Mesothelial cell of epicardium (in vitro differentiated cells): ENCODE results near the gene PTCD2. TPM values are rescaled to one million over a fixed set of nuclear protein-coding genes. Genes with fewer than 3 reads are reported as not detected.
"Not testable (repeated sequence)": the region's sequence is repeated elsewhere in the genome, so short reads cannot be mapped to it uniquely, and the experiment has no call there.

Source experiments
- DNase-seq, 2 experiments: peaks; one replicate each; pipeline ENCODE4 v3.0.0; 2021; ENCODE audit warnings: low spot score in 2 of 2; ENCODE audit not compliant: unreplicated experiment in 2 of 2
- H3K27ac Mint-ChIP-seq: 2 replicates; pipeline ENCODE4 v1.8.0; 2021; ENCODE audit warnings: mixed read lengths
- H3K27me3 Mint-ChIP-seq: 2 replicates; pipeline ENCODE4 v1.8.0; 2021; ENCODE audit warnings: low read depth, mixed read lengths
- H3K36me3 Mint-ChIP-seq: 2 replicates; pipeline ENCODE4 v1.8.0; 2021; ENCODE audit warnings: mixed read lengths
- H3K4me1 Mint-ChIP-seq: 2 replicates; pipeline ENCODE4 v1.8.0; 2021; ENCODE audit warnings: mixed read lengths
- H3K4me3 Mint-ChIP-seq: 2 replicates; pipeline ENCODE4 v1.8.0; 2021; ENCODE audit warnings: mild to moderate bottlenecking, moderate library complexity, mixed read lengths
- H3K9me3 Mint-ChIP-seq: 2 replicates; pipeline ENCODE4 v1.8.0; 2021; ENCODE audit warnings: mixed read lengths
- total RNA-seq: library from RNA; stranded (reverse); gene quantifications from 3 replicates; pipeline ENCODE4 v1.2.1, GENCODE V29; 2021
- TF ChIP-seq, protein P1 (sequence below): fragments of 200-600 bp; sonication (generic); IDR thresholded peaks from one replicate; pipeline ENCODE4 v1.5.0; 2021; ENCODE audit warnings: antibody characterized with exemption; ENCODE audit not compliant: unreplicated experiment

Gene PTCD2
- total RNA-seq, 1 donor from 2014 or later, result 12.2 TPM

DNA sequence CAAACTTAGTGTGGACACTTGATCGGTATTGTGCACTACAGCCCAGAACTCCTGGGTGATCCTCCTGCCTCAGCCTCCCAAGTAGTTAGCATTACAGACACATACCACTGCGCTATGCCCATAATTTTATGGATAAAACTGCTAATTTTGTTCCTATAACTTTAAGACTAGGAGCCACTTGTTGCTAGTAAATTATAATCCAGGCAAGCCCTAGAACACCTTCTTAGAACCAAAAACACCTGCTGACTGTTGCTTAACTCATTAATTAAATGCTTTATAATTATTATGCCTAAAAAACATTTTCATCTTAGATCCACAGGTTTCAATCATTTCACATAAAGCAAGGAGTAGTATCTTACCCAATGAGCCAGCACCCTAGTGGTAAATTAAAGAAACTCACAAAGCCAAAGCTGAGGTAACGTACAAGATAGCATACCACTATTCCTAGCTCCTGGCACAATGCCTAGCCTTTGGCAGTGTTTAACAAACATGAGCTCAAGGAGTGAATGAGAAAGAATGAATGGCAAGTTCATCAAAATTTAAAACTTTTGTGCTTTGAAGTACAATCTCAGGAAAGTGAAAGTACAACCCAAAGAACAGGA is 5.5 kb upstream of the PTCD2 start:
- TF ChIP-seq, protein P1, sequence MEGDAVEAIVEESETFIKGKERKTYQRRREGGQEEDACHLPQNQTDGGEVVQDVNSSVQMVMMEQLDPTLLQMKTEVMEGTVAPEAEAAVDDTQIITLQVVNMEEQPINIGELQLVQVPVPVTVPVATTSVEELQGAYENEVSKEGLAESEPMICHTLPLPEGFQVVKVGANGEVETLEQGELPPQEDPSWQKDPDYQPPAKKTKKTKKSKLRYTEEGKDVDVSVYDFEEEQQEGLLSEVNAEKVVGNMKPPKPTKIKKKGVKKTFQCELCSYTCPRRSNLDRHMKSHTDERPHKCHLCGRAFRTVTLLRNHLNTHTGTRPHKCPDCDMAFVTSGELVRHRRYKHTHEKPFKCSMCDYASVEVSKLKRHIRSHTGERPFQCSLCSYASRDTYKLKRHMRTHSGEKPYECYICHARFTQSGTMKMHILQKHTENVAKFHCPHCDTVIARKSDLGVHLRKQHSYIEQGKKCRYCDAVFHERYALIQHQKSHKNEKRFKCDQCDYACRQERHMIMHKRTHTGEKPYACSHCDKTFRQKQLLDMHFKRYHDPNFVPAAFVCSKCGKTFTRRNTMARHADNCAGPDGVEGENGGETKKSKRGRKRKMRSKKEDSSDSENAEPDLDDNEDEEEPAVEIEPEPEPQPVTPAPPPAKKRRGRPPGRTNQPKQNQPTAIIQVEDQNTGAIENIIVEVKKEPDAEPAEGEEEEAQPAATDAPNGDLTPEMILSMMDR, result no peak
- Mint-ChIP-seq H3K4me3 (no peak overlapping the region), H3K27ac (no peak overlapping the region), H3K36me3 (peaks cover 29% of the 10 kb centered on the region), H3K9me3 (no peaks in the 10 kb centered on the region), H3K4me1 (peaks cover 9% of the 10 kb centered on the region), H3K27me3 (no peaks in the 10 kb centered on the region)
- DNase-seq, result no peak

DNA sequence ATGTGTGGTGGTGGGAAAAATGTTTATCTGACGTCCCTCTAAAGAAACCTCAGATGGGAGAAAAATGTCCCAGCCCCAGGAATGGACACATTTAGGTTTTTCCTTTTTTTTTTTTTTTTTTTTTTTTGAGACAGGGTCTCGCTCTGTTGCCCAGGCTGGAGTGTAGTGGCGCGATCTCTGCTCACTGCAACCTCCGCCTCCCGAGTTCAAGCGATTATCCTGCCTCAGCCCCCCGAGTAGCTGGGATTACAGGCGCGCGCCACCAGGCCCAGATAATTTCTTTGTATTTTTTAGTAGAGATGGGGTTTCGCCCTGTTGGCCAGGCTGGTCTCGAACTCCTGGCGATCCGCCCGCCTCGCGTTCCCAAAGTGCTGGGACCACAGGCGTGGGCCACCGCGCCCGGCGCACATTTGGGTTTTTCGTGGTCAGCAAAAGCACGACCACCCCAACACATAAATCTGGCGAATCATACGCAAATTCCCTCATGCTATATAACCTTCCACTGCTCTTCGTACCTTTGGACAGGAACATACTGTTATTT is 668 bp upstream of the PTCD2 start:
- H3K27me3 Mint-ChIP-seq, H3K9me3 Mint-ChIP-seq: not testable (repeated sequence)
- DNase-seq, result peak in 1 of 2 experiments; percentile 47
- Mint-ChIP-seq H3K4me1 (peaks cover 21% of the 10 kb centered on the region), H3K36me3 (peaks cover 12% of the 10 kb centered on the region), H3K4me3 (peak overlapping the region; percentile 93), H3K27ac (peak overlapping the region; percentile 94)

DNA sequence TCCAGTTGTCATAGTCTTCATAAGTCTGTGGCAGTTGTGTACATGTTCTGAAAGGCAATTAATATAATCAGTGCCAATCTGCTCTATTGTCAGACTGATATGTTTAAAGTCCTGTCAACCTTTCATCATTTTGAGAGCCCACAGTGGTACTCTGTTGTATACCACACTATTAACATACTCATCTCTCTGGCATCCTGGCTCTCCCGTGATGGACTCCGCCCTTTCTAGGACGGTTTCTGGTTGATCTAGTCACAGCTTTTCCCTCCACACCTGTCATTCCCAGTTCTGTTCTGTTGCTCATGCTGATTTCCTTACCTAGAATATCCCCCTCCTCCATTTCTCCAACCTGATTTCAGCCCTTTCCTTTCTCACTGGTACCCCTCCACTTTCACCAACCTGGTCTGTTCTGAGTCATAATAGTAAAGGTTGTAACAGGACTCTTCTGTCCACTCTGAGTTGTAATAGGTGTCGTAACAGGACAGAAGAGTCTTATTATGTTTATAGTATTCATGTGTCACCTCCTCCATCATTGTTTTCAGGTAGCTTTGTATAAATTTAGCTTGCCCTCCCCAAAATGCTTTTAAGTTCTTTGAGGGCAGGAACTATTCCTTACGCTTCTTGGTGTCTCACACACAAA is 4.1 kb downstream of the PTCD2 start:
- DNase-seq, result no peak
- Mint-ChIP-seq H3K4me3 (no peak overlapping the region), H3K4me1 (peaks cover 12% of the 10 kb centered on the region), H3K27ac (no peak overlapping the region), H3K9me3 (no peaks in the 10 kb centered on the region), H3K27me3 (no peaks in the 10 kb centered on the region), H3K36me3 (peaks cover 22% of the 10 kb centered on the region)
- TF ChIP-seq, protein P1, result no peak

DNA sequence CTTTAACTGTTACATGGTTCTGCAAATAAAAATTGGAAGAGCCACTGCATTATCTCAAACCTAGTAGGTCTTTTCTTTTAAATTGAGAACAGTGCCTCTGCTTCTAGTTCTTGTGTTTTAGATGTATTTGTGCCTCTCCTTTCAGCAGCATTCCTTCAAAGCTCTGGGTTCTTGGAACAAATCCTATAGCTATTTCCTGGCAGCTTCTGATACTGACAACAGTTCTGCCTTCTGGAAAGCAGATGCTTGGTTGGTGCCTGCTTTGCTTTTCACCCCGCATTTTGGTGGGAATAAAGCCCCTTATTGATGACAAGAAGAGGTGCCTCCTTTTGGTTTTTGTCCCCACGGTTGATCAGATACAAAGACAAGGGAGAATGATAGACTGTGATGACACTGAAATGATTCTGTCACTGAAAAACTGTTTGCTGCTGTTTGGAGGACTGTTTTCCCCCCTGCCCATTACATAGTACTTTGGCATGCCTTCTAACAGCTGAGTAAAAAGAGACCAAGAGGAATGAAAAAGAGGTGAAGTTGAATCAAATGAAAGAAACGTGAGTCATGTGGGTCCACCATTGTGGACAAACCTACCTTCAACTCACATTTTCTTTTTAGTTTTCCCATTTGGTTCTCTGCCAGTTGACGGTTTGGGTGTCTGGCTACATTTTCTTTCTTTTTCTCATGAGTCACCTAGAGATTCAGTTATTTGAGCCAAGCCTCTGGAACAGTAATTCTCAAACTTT is 5.6 kb downstream of the PTCD2 start:
- Mint-ChIP-seq H3K4me1 (peaks cover 9% of the 10 kb centered on the region), H3K36me3 (peaks cover 31% of the 10 kb centered on the region), H3K27ac (no peak overlapping the region), H3K27me3 (no peaks in the 10 kb centered on the region), H3K9me3 (no peaks in the 10 kb centered on the region), H3K4me3 (no peak overlapping the region)
- TF ChIP-seq, protein P1, result no peak
- DNase-seq, result no peak

DNA sequence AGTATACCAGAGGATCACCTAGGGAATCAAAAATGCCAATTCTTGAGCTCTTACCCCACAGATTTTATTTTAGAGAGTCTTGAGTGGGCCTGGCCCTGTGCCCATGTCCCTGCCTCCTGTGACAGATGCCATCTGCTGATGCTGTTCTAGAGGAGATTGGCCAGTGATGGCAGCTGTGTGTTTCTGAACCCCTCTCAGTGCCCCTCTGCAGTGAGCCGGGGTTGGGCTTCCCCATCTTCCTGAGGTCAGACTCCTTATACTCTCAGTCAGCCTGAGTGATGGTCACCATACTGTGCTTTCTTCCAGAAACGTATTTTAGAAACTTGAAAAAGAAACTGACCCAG is 6.1 kb downstream of the PTCD2 start:
- H3K9me3 Mint-ChIP-seq, result no peaks in the 10 kb centered on the region
- TF ChIP-seq, protein P1, result no peak
- no peaks in the 10 kb centered on the region for H3K27me3 Mint-ChIP-seq
- DNase-seq, result no peak
- peaks cover 37% of the 10 kb centered on the region for H3K36me3 Mint-ChIP-seq
- no peak overlapping the region for H3K27ac Mint-ChIP-seq
- H3K4me1 Mint-ChIP-seq, result peaks cover 3% of the 10 kb centered on the region
- no peak overlapping the region for H3K4me3 Mint-ChIP-seq

DNA sequence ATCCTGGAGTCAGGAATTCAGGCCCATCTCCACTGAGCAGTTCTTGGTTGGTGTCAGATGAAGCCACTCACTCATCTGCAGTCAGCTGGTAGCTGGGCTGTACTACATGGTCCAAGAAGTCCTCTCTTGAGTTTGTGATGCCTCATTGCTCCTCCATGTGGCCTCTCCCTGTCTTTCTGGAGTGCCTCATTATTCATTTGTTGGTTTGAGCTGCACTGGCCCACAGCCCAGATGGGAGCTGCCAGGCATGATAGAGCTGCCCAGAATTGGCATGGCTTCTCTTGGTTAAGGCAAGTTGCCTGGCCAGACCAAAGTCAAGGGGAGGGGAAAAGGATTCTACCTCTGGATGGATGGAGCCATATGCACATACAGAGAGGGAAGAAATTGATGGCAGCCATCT is 8.0 kb downstream of the PTCD2 start:
- no peak overlapping the region for H3K27ac Mint-ChIP-seq
- DNase-seq, result no peak
- TF ChIP-seq, protein P1, result no peak
- H3K4me1 Mint-ChIP-seq, result no peaks in the 10 kb centered on the region
- H3K4me3 Mint-ChIP-seq, result no peak overlapping the region
- no peaks in the 10 kb centered on the region for H3K27me3 Mint-ChIP-seq
- peaks cover 39% of the 10 kb centered on the region for H3K36me3 Mint-ChIP-seq
- no peaks in the 10 kb centered on the region for H3K9me3 Mint-ChIP-seq
